ENCODE measurements around the gene EVC2.

DNA sequence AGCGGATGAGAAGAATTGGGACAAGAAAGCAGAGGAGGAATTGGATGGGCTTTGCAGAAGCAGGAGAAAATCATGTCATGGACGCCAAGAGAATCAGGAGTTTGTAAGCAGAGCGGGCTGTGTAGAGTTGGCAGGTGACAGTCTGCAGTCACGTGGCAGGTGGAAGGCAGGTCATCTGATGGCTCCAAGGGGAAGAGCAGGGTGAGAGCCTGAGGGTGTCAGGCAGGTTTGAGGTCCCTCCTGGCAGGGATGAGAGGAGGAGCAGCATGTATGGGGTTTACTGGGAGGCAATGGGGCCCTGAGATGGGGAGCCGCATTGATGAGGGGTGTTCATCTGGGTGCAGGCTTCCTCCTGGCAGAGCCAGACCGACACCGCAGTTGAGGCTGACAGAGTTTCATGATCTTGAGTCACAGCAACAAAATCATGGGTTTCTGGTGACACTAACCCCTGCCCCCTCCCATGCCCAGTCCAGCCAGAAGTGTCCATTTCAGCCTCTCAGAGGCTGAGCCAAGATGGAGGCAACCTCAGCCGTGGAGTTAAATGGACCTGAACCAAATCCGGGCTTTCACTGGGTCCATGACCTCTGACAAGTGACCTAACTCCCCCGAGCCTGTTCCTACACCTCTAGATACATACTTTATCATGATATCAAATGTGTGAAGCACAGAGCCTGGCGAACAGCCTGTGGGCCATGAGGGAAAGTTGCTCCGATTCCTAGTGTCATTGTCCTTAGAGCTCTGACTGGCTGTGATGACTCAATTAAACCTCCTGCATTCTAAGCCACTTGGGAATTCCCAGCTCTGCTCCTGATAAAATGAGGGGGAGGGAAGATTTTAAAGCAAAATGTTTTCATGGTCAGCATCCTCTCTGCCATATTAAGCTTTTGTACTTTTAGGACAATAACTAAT is 38.7 kb upstream of the EVC2 start:
- TF ChIP-seq, protein P1, sequence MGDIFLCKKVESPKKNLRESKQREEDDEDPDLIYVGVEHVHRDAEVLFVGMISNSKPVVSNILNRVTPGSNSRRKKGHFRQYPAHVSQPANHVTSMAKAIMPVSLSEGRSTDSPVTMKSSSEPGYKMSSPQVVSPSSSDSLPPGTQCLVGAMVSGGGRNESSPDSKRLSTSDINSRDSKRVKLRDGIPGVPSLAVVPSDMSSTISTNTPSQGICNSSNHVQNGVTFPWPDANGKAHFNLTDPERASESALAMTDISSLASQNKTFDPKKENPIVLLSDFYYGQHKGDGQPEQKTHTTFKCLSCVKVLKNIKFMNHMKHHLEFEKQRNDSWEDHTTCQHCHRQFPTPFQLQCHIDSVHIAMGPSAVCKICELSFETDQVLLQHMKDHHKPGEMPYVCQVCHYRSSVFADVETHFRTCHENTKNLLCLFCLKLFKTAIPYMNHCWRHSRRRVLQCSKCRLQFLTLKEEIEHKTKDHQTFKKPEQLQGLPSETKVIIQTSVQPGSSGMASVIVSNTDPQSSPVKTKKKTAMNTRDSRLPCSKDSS (IDR thresholded peaks at IDR 0.05; ENCODE audit: low read depth, partially characterized antibody), result no peak
- TF ChIP-seq BHLHE40 (IDR thresholded peaks at IDR 0.05; ENCODE audit: low read length) (no peak), THAP7 (CRISPR knock-in tag; IDR thresholded peaks at IDR 0.05) (no peak), FIP1L1 (IDR thresholded peaks at IDR 0.05; ENCODE audit: low read depth, low read length, poor library complexity, severe bottlenecking) (no peak), CEBPB (tag; IDR thresholded peaks at IDR 0.05) (no peak), L3MBTL2 (IDR thresholded peaks at IDR 0.05) (no peak), PBX2 (CRISPR knock-in tag; IDR thresholded peaks at IDR 0.05; ENCODE audit: low read depth) (no peak), PBX2 (tag; conservative IDR thresholded peaks at IDR 0.05; ENCODE audit: low read depth) (no peak), RAD21 (CRISPR knock-in tag; conservative IDR thresholded peaks at IDR 0.05 in 1 of 2, IDR thresholded peaks at IDR 0.05 in 1 of 2) (no peak), MED1 (CRISPR knock-in tag; IDR thresholded peaks at IDR 0.05; ENCODE audit: borderline replicate concordance) (no peak), TBP (optimal IDR thresholded peaks at IDR 0.05; ENCODE audit: low read depth, low read length) (no peak), STAT6 (CRISPR knock-in tag; IDR thresholded peaks at IDR 0.05) (no peak), SETDB1 (IDR thresholded peaks at IDR 0.05; ENCODE audit: low read length) (no peak), TEAD1 (CRISPR knock-in tag; IDR thresholded peaks at IDR 0.05) (no peak)
- TF ChIP-seq, protein P2, sequence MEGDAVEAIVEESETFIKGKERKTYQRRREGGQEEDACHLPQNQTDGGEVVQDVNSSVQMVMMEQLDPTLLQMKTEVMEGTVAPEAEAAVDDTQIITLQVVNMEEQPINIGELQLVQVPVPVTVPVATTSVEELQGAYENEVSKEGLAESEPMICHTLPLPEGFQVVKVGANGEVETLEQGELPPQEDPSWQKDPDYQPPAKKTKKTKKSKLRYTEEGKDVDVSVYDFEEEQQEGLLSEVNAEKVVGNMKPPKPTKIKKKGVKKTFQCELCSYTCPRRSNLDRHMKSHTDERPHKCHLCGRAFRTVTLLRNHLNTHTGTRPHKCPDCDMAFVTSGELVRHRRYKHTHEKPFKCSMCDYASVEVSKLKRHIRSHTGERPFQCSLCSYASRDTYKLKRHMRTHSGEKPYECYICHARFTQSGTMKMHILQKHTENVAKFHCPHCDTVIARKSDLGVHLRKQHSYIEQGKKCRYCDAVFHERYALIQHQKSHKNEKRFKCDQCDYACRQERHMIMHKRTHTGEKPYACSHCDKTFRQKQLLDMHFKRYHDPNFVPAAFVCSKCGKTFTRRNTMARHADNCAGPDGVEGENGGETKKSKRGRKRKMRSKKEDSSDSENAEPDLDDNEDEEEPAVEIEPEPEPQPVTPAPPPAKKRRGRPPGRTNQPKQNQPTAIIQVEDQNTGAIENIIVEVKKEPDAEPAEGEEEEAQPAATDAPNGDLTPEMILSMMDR (IDR thresholded peaks at IDR 0.05 in 2 of 3, conservative IDR thresholded peaks at IDR 0.05 in 1 of 3; ENCODE audit: insufficient read depth in 2 of 3, low read depth in 1 of 3, low read length in 3 of 3), result no peak
